Articular chondrocyte of knee joint (primary cell): Measurements from ENCODE around the gene TMEM53. TPM values are rescaled to one million over a fixed set of nuclear protein-coding genes. Genes with fewer than 3 reads are reported as not detected.

Experiments
- small RNA-seq: library from RNA; depleted of rRNA; stranded (forward); fragments of <200 nt; gene quantifications from one replicate; pipeline ENCODE3, GENCODE V24; 2012
- total RNA-seq: library from RNA; depleted of rRNA; stranded (reverse); fragments of >200 nt; gene quantifications from 2 replicates; pipeline ENCODE4 v1.2.3, GENCODE V29; 2012

TMEM53 gene
- total RNA-seq: 5.2 and 6.9 TPM in 2 replicates

GRCh38 chr1:44674113-44675000 is at the start of gene TMEM53, which contains the start of gene ARMH1:
Gene TMEM53 (minus strand): TSS chr1:44674481. CDS start chr1:44674391, 90 bp downstream.
Gene ARMH1 (plus strand): TSS chr1:44674714. CDS start chr1:44689698, 14,984 bp downstream.

Small RNAs within 50 kb of the gene (small RNA-seq; reads per million reads assigned to genes)
- 29.5 reads per million, percentile 96 among the genes with 10 or more reads in this experiment for gene RNU5F-1

Other genes with a start within 250 kb of the TMEM53 start
- gene ARMH1, start 233 bp upstream of the TMEM53 start, total RNA-seq: 0.91 and 5.0 TPM in 2 replicates
- not detected in 2 replicates for gene RNU5D-1, start 56.7 kb upstream of the TMEM53 start, total RNA-seq
- 13.6 and 17.6 TPM in 2 replicates for gene KIF2C, start 65.4 kb upstream of the TMEM53 start, total RNA-seq
- 1,423 and 1,610 TPM in 2 replicates for gene RPS8, start 101.1 kb upstream of the TMEM53 start, total RNA-seq
- 0.11 and 0.13 TPM in 2 replicates for gene BEST4, start 113.7 kb upstream of the TMEM53 start, total RNA-seq
- gene PLK3, start 125.9 kb upstream of the TMEM53 start, total RNA-seq: 11.2 and 18.8 TPM in 2 replicates
- gene DYNLT4, start 132.9 kb upstream of the TMEM53 start, total RNA-seq: 0.22 and 0.65 TPM in 2 replicates
- 9.8 and 10.8 TPM in 2 replicates for gene BTBD19, start 134.0 kb upstream of the TMEM53 start, total RNA-seq
- 0.11 and 0.13 TPM in 2 replicates for gene PTCH2, start 168.8 kb upstream of the TMEM53 start, total RNA-seq